OCI-LY1 (cell line): Measurements from ENCODE around the gene TNF.
A peak's percentile ranks its signal among the peaks of the same experiment; 100 is the strongest.

Experiments
- H2AFZ ChIP-seq: fragments of 200-600 bp; sonication (generic), shearing (Covaris generic); 2 replicates; pipeline ENCODE4 v1.6.0; 2014; ENCODE audit warnings: antibody characterized with exemption, mild to moderate bottlenecking, low read length
- H3F3A ChIP-seq: fragments of 200-600 bp; sonication (generic), shearing (Covaris generic); 2 replicates; pipeline ENCODE4 v1.6.0; 2014; ENCODE audit warnings: mild to moderate bottlenecking, antibody characterized with exemption, low read length, moderate library complexity; ENCODE audit not compliant: insufficient read depth
- H3K27ac ChIP-seq: fragments of 200-600 bp; sonication (generic); 2 replicates; pipeline ENCODE4 v1.5.1; 2014; ENCODE audit warnings: low read length, mixed run types, mild to moderate bottlenecking, low read depth; ENCODE audit not compliant: poor library complexity, severe bottlenecking
- H3K27me3 ChIP-seq: fragments of 200-600 bp; sonication (generic); 2 replicates; pipeline ENCODE4 v1.6.0; 2014; ENCODE audit warnings: antibody characterized with exemption, mild to moderate bottlenecking, low read length, moderate library complexity; ENCODE audit not compliant: insufficient read depth
- H3K36me3 ChIP-seq: fragments of 200-600 bp; sonication (generic); 2 replicates; pipeline ENCODE4 v1.6.1; 2014; ENCODE audit warnings: mild to moderate bottlenecking, antibody characterized with exemption, low read length, moderate library complexity, mixed read lengths; ENCODE audit not compliant: insufficient read depth
- H3K4me1 ChIP-seq: fragments of 200-600 bp; sonication (generic); 2 replicates; pipeline ENCODE4 v1.5.1; 2014; ENCODE audit warnings: mild to moderate bottlenecking, low read length, moderate library complexity; ENCODE audit not compliant: insufficient read depth, severe bottlenecking
- H3K4me2 ChIP-seq: fragments of 200-600 bp; sonication (generic), shearing (Covaris generic); 2 replicates; pipeline ENCODE4 v1.6.1; 2014; ENCODE audit warnings: low read length
- H3K4me3 ChIP-seq: fragments of 200-600 bp; sonication (generic); 2 replicates; pipeline ENCODE4 v1.5.1; 2014; ENCODE audit warnings: low read length, low read depth, mild to moderate bottlenecking, mixed read lengths; ENCODE audit not compliant: poor library complexity, severe bottlenecking
- H3K79me2 ChIP-seq: fragments of 200-600 bp; shearing (Covaris generic); 2 replicates; pipeline ENCODE4 v1.6.1; 2016; ENCODE audit warnings: mixed run types, low read length, mixed read lengths; ENCODE audit not compliant: insufficient read depth
- H3K9ac ChIP-seq: fragments of 200-600 bp; sonication (generic), shearing (Covaris generic); 2 replicates; pipeline ENCODE4 v1.6.1; 2014; ENCODE audit warnings: mild to moderate bottlenecking, low read length, mixed read lengths
- H3K9me2 ChIP-seq: fragments of 200-600 bp; sonication (generic), shearing (Covaris generic); 2 replicates; pipeline ENCODE4 v1.6.1; 2014; ENCODE audit warnings: low read depth, mild to moderate bottlenecking, low read length, mixed read lengths
- H3K9me3 ChIP-seq: fragments of 200-600 bp; shearing (Covaris generic); 2 replicates; pipeline ENCODE4 v1.6.1; 2014; ENCODE audit warnings: low read length, mixed read lengths
- H4K20me1 ChIP-seq: fragments of 200-600 bp; sonication (generic), shearing (Covaris generic); 2 replicates; pipeline ENCODE4 v1.6.0; 2016; ENCODE audit warnings: mild to moderate bottlenecking, low read length; ENCODE audit not compliant: insufficient read depth
- EZH2 ChIP-seq: fragments of 200-600 bp; sonication (generic), shearing (Covaris generic); IDR thresholded peaks from 2 replicates; pipeline ENCODE4 v1.8.0; 2017; ENCODE audit warnings: borderline replicate concordance, mixed run types, mild to moderate bottlenecking, antibody characterized with exemption, low read length, moderate library complexity, mixed read lengths
- TF ChIP-seq, protein P1 (sequence below): fragments of 200-600 bp; sonication (generic), shearing (Covaris generic); IDR thresholded peaks from 2 replicates; pipeline ENCODE4 v1.5.1; 2017; ENCODE audit warnings: mild to moderate bottlenecking, antibody characterized with exemption, low read length, moderate library complexity, mixed read lengths

Gene TNF

GRCh38 chr6:31544676-31545075 is 30.7 kb upstream of the TNF start:
- H3K9me2 ChIP-seq = no peaks in the 10 kb centered on the region
- no peak overlapping the region; the same call in 1 of the 2 replicates for H3K9ac ChIP-seq
- H3K9me3 ChIP-seq = no peaks in the 10 kb centered on the region
- peak overlapping the region; percentile 92; the same call in 1 of the 2 replicates for H3K4me2 ChIP-seq
- H3K27ac ChIP-seq = peak overlapping the region; percentile 47
- peaks cover 21% of the 10 kb centered on the region for H3K36me3 ChIP-seq
- TF ChIP-seq, protein P1, sequence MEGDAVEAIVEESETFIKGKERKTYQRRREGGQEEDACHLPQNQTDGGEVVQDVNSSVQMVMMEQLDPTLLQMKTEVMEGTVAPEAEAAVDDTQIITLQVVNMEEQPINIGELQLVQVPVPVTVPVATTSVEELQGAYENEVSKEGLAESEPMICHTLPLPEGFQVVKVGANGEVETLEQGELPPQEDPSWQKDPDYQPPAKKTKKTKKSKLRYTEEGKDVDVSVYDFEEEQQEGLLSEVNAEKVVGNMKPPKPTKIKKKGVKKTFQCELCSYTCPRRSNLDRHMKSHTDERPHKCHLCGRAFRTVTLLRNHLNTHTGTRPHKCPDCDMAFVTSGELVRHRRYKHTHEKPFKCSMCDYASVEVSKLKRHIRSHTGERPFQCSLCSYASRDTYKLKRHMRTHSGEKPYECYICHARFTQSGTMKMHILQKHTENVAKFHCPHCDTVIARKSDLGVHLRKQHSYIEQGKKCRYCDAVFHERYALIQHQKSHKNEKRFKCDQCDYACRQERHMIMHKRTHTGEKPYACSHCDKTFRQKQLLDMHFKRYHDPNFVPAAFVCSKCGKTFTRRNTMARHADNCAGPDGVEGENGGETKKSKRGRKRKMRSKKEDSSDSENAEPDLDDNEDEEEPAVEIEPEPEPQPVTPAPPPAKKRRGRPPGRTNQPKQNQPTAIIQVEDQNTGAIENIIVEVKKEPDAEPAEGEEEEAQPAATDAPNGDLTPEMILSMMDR = no peak
- no peak for TF ChIP-seq EZH2
- H3K4me3 ChIP-seq = peak overlapping the region; percentile 64
- no peaks in the 10 kb centered on the region for H3K27me3 ChIP-seq
- no peaks in the 10 kb centered on the region for H3F3A ChIP-seq
- peaks cover 70% of the 10 kb centered on the region for H3K4me1 ChIP-seq
- no peak overlapping the region for H2AFZ ChIP-seq
- H4K20me1 ChIP-seq = no peaks in the 10 kb centered on the region
- H3K79me2 ChIP-seq = peaks cover 21% of the 10 kb centered on the region

DNA sequence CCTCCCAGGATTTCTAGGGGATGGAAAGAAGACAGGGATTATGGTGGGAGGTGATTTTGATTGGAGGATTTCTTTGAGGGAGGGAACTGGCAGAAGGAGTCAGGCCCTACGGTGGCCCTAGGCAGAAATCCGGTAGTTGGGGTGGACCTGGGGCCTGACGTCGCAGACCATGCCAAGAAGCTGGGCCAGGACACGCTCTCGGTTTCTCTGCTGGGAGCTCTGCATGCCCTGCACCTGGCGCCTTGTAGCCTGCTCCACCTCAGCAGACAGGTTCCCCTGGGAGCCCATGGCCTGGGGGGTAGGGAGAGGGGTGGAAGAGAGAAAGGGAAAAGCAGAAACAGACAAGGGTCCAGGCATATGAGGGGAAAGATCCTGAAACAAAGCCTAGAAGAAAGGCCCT is 30.1 kb upstream of the TNF start:
- TF ChIP-seq EZH2 = no peak
- TF ChIP-seq, protein P1 = no peak
- Histone ChIP-seq H3K9me3 (no peaks in the 10 kb centered on the region), H3K4me3 (peak overlapping the region; percentile 64), H3F3A (no peaks in the 10 kb centered on the region), H3K79me2 (peaks cover 15% of the 10 kb centered on the region), H3K27ac (peak overlapping the region; percentile 47), H4K20me1 (no peaks in the 10 kb centered on the region), H3K4me2 (peak overlapping the region; percentile 92), H3K27me3 (no peaks in the 10 kb centered on the region), H3K36me3 (peaks cover 17% of the 10 kb centered on the region), H3K4me1 (peaks cover 68% of the 10 kb centered on the region), H3K9ac (peak overlapping the region; percentile 65; the same call in 1 of the 2 replicates), H3K9me2 (no peaks in the 10 kb centered on the region), H2AFZ (no peak overlapping the region)

DNA sequence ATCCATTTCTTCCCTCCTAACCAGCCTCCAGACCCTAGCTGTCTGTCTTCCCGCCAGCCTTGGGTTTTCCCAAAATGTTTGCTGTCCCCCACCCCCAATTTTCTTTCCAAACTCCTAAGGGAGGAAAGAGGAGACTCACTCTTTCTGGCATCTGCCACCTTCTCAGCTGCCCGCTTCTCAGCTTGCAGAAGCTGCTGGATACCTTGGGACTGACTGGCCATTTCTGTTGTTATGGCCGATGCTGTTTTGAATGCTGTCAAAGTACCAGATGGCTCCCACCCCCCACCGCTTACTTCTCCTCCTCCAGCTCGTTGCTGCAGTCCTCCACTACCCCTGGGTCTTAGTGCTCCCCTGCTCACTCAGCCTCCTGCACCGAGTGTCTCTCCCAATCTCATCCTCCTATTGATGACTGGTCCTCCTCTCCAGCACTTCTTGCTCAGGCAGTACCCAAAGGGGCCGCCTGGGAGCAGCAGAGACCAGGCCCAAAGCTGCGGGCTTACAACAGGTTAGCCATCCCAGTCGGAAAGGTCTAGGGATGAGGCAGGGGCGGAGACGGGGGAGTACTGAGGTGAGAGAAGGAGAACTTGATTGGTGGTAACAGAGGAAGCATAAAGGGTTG is 28.9 kb upstream of the TNF start, which contains the start of gene ATP6V1G2:
ATP6V1G2 (minus strand) TSS at position 270 of the 619 bp plus-strand sequence; CDS start at position 221, 49 bp downstream.
- peaks cover 66% of the 10 kb centered on the region for H3K4me1 ChIP-seq
- peaks cover 7% of the 10 kb centered on the region for H3K36me3 ChIP-seq
- H3K27me3 ChIP-seq = no peaks in the 10 kb centered on the region
- H3F3A ChIP-seq = no peaks in the 10 kb centered on the region
- H3K4me2 ChIP-seq = peak within 1 kb of the TSS; percentile 92
- peak within 1 kb of the TSS; percentile 76 for H2AFZ ChIP-seq
- H3K4me3 ChIP-seq = peak within 1 kb of the TSS; percentile 64
- H3K27ac ChIP-seq = peak within 1 kb of the TSS; percentile 75
- H3K9ac ChIP-seq = peak within 1 kb of the TSS; percentile 77
- no peaks in the 10 kb centered on the region for H4K20me1 ChIP-seq
- TF ChIP-seq EZH2 = no peak
- TF ChIP-seq, protein P1 = peak; percentile 99
- no peaks in the 10 kb centered on the region for H3K9me3 ChIP-seq
- H3K79me2 ChIP-seq = peaks cover 3% of the 10 kb centered on the region
- H3K9me2 ChIP-seq = no peaks in the 10 kb centered on the region
